Neural crest cell (in vitro differentiated cells): ENCODE results near the gene ZNF593OS. TPM values are rescaled to one million over a fixed set of nuclear protein-coding genes. Genes with fewer than 3 reads are reported as not detected.

Experiments used
- DNase-seq: peaks from one replicate; pipeline ENCODE4 v3.0.0; 2021; ENCODE audit warnings: low read depth, mixed read lengths, low spot score
- H3K27ac Mint-ChIP-seq: one replicate; pipeline ENCODE4 v1.8.0; 2021; ENCODE audit warnings: mild to moderate bottlenecking, mixed read lengths; ENCODE audit not compliant: unreplicated experiment
- H3K27me3 Mint-ChIP-seq: 2 replicates; pipeline ENCODE4 v1.8.0; 2021; ENCODE audit warnings: low read depth, mild to moderate bottlenecking, mixed read lengths
- H3K36me3 Mint-ChIP-seq: 2 replicates; pipeline ENCODE4 v1.8.0; 2021; ENCODE audit warnings: low read depth, mild to moderate bottlenecking, mixed read lengths
- H3K4me1 Mint-ChIP-seq: 2 replicates; pipeline ENCODE4 v1.8.0; 2021; ENCODE audit warnings: mixed read lengths
- H3K4me3 Mint-ChIP-seq: one replicate; pipeline ENCODE4 v1.8.0; 2021; ENCODE audit warnings: mild to moderate bottlenecking, mixed read lengths
- H3K9me3 Mint-ChIP-seq: 2 replicates; pipeline ENCODE4 v1.8.0; 2021; ENCODE audit warnings: mixed read lengths
- total RNA-seq: library from RNA; stranded (reverse); gene quantifications from 2 replicates; pipeline ENCODE4 v1.2.1, GENCODE V29; 2021
- TF ChIP-seq, protein P1 (sequence below): fragments of 200-600 bp; sonication (generic); conservative IDR thresholded peaks from 2 replicates; pipeline ENCODE4 v1.5.0; 2021; ENCODE audit warnings: antibody characterized with exemption, mild to moderate bottlenecking

ZNF593OS gene
- total RNA-seq, 1 donor from 2014 or later: not detected

DNA sequence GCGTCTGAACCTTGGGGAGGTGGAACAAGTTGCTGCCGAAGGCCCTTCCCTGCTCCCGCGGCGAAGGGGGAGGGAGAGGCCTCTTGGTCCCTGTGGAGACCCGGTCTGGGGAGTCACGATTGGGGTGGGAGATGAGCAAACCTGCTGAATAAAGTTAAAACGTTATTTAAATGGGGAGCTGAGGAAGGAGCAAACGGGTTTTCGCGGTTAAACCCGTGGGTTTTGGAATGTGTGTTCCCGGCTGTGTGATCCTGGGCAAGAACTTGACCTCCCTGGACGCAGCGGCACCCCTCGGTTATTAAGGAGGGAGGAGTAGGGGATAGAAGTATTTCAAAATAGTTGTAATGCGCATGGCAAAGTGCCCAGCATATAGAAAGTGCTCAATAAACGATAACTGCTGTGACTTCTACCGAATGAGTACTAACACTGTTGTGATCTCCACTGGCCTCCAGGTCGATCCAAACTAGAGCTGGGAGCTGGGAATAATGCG, 9.4 kb downstream of the ZNF593OS start:
- TF ChIP-seq, protein P1, sequence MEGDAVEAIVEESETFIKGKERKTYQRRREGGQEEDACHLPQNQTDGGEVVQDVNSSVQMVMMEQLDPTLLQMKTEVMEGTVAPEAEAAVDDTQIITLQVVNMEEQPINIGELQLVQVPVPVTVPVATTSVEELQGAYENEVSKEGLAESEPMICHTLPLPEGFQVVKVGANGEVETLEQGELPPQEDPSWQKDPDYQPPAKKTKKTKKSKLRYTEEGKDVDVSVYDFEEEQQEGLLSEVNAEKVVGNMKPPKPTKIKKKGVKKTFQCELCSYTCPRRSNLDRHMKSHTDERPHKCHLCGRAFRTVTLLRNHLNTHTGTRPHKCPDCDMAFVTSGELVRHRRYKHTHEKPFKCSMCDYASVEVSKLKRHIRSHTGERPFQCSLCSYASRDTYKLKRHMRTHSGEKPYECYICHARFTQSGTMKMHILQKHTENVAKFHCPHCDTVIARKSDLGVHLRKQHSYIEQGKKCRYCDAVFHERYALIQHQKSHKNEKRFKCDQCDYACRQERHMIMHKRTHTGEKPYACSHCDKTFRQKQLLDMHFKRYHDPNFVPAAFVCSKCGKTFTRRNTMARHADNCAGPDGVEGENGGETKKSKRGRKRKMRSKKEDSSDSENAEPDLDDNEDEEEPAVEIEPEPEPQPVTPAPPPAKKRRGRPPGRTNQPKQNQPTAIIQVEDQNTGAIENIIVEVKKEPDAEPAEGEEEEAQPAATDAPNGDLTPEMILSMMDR: no peak
- DNase-seq: no peak
- Mint-ChIP-seq H3K9me3 (no peaks in the 10 kb centered on the region), H3K36me3 (no peaks in the 10 kb centered on the region), H3K4me1 (peaks cover 46% of the 10 kb centered on the region), H3K27ac (peak overlapping the region; percentile 35), H3K4me3 (peak overlapping the region; percentile 85), H3K27me3 (peaks cover 25% of the 10 kb centered on the region)

DNA sequence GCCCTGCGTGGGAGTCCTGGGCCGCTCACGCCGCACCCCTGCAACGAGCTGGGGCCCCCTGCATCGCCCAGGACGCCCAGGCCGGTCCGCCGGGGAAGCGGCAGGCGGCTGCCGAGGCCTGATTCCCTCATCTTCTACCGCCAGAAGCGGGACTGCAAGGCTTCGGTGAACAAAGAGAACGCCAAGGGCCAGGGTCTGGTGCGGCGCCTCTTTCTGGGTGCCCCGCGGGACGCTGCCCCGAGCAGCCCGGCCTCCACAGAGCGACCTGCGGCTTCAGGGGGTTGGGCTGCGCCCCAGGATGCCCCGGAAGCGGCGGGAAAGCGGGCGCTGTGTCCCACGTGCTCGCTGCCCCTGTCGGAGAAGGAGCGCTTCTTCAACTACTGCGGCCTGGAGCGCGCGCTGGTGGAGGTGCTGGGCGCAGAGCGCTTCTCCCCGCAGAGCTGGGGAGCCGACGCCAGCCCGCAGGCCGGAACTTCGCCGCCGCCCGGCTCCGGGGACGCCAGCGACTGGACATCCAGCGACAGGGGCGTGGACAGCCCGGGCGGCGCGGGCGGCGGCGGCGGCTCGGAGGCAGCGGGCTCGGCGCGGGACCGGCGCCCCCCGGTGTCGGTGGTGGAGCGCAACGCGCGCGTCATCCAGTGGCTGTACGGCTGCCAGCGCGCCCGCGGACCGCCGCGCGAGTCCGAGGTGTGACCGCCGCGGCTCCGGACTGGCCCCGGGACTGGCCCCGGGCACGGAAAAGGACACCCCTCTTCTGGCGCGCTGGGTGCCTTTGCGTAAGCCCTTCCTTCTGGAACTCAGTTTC, 10.0 kb downstream of the ZNF593OS start:
- Mint-ChIP-seq H3K27me3 (peaks cover 29% of the 10 kb centered on the region), H3K9me3 (no peaks in the 10 kb centered on the region), H3K4me3 (peak overlapping the region; percentile 85), H3K36me3 (no peaks in the 10 kb centered on the region), H3K4me1 (peaks cover 49% of the 10 kb centered on the region), H3K27ac (peak overlapping the region; percentile 35)
- DNase-seq: peak; percentile 58
- TF ChIP-seq, protein P1: peak; percentile 51

DNA sequence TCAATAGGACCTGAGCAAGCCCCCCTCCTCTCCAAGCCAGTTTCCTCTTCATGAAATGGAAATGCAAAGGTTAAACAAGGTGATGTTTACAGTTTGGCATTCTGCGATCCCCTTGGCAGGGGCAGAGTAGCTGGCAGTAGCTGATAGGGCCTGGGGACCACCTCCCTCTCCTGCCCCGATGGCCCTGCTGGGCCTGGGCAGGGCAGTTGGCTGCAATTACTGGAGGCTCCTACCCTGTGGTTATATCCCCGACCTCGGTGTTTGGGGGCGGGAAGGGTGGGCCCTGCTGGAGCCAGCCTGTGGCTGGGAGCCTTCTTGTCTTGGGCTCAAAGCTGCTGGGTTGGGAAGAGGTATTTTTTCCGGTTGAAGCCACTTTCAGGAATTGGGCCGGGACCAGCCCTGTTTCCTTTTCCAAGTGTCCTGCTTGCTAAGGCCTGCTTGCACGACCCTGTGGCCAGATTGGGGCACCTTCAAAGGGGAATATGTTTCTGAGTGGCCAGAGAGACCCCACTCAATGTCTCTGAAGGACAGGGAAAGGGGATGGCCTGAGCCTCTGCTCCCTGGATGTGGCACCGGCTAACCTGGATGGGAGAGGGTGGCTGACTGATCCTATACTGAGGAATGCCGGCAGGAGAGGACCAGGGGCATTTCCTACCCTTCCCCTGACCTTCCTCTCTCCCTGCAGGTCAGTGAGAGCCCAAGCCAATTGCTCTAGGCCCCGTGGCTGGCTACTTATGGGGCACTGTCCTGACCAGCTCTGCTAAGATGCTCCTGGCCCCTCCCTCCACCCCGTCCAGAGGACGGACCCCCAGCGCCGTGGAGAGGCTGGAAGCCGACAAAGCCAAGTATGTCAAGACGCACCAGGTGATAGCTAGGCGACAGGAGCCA, 10.9 kb downstream of the ZNF593OS start:
- TF ChIP-seq, protein P1: no peak
- Mint-ChIP-seq H3K36me3 (no peaks in the 10 kb centered on the region), H3K9me3 (no peaks in the 10 kb centered on the region), H3K27ac (peak overlapping the region; percentile 35), H3K27me3 (peaks cover 32% of the 10 kb centered on the region), H3K4me3 (peak overlapping the region; percentile 76), H3K4me1 (peaks cover 53% of the 10 kb centered on the region)
- DNase-seq: no peak

DNA sequence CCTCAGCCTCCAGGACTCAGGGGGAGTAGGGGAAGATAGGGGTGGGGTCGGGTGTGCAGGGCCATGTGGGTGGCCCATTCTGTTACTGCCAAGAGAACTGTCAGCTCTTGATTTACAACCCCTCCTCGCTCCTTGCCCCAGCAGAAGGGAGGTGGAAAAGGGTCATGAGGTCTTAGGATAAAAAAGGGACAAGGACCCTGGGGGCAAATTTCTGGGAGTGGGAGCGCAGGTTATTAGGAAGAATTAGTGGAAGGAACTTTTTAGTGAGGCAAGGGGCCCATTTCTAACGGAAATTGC, 11.9 kb downstream of the ZNF593OS start:
- TF ChIP-seq, protein P1: no peak
- no peaks in the 10 kb centered on the region for H3K36me3 Mint-ChIP-seq
- peak overlapping the region; percentile 81 for H3K4me3 Mint-ChIP-seq
- H3K9me3 Mint-ChIP-seq: no peaks in the 10 kb centered on the region
- H3K27ac Mint-ChIP-seq: no peak overlapping the region
- H3K4me1 Mint-ChIP-seq: peaks cover 54% of the 10 kb centered on the region
- H3K27me3 Mint-ChIP-seq: peaks cover 43% of the 10 kb centered on the region
- no peak for DNase-seq

DNA sequence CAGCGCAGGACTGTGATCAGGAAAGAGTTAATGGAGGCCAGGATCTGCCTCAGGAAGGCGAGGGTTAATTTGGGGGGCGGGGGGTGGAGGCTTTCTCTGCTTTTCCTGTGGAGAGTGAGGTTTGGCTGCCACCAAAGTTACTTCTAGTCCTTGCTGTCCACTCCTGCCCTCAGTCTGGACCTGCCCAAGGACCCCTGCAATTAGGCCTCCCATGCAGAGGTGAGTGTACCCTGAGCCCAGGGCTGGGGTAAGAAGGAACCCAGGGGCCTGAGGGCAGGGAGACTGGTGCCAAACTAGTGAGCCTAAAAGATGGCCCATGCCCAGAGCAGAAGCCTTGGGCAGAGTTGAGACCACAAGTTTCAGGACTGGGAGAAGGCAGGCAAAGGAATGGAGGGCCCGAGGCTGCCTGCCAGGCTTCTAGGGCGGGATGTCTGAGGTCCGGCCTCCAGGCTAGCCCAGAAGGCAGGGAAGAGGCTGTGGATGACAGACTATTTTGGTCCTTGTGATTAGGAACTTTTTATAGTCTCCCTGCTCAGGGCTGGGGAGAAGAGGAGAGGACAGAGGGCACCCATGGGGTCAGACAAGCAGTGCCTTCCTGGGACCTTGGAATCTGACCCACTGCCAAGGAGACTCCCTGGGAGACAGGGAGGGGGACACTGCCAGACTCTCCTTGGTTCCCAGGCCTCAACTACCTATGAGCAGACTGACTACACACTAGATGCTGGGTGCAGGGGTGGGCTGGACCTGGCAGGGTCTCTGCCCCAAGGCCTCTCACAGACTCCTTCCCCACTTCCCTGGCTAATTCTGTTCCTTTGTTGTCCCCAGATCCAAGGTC, 12.5 kb downstream of the ZNF593OS start, which contains the start of gene FAM110D:
Gene FAM110D (plus strand): TSS at position 172 of the 835 bp plus-strand sequence. CDS start 2,213 bp downstream, outside the sequence.
- peaks cover 43% of the 10 kb centered on the region for H3K27me3 Mint-ChIP-seq

More for the DNA sequence above, 12.5 kb downstream of the ZNF593OS start, which contains the start of gene FAM110D:
- TF ChIP-seq, protein P1: no peak
- Mint-ChIP-seq H3K9me3 (no peaks in the 10 kb centered on the region), H3K36me3 (no peaks in the 10 kb centered on the region), H3K4me3 (peak within 1 kb of the TSS; percentile 81), H3K4me1 (peaks cover 51% of the 10 kb centered on the region), H3K27ac (no peak within 1 kb of the TSS)
- no peak for DNase-seq
